ACC112 (cell line): ENCODE results near the gene GPC6.

Experiments
- H2AFZ ChIP-seq: fragments of 200-600 bp; sonication (generic); one replicate; pipeline ENCODE4 v1.6.0; 2017; ENCODE audit warnings: antibody characterized with exemption, low read length; ENCODE audit not compliant: unreplicated experiment
- H3K27ac ChIP-seq: fragments of 200-600 bp; sonication (generic); 2 replicates; pipeline ENCODE4 v1.5.1; 2014; ENCODE audit warnings: low read depth, mild to moderate bottlenecking, antibody characterized with exemption, low read length, moderate library complexity
- H3K27me3 ChIP-seq: fragments of 200-600 bp; sonication (generic); 2 replicates; pipeline ENCODE4 v1.6.1; 2014; ENCODE audit warnings: mild to moderate bottlenecking, antibody characterized with exemption, low read length, moderate library complexity, mixed read lengths; ENCODE audit not compliant: insufficient read depth
- H3K36me3 ChIP-seq: fragments of 200-600 bp; sonication (generic); 2 replicates; pipeline ENCODE4 v1.6.1; 2016; ENCODE audit warnings: mild to moderate bottlenecking, antibody characterized with exemption, low read length, moderate library complexity, mixed read lengths; ENCODE audit not compliant: insufficient read depth
- H3K4me1 ChIP-seq: fragments of 200-600 bp; sonication (generic); one replicate; pipeline ENCODE4 v1.6.1; 2016; ENCODE audit warnings: low read length, mixed read lengths; ENCODE audit not compliant: insufficient read depth, unreplicated experiment, control insufficient read depth
- H3K4me3 ChIP-seq: fragments of 200-600 bp; sonication (generic); 2 replicates; pipeline ENCODE4 v1.5.1; 2014; ENCODE audit warnings: mild to moderate bottlenecking, low read depth, low read length
- H3K79me2 ChIP-seq: fragments of 200-600 bp; sonication (generic); one replicate; pipeline ENCODE4 v1.6.0; 2016; ENCODE audit warnings: low read length; ENCODE audit not compliant: control insufficient read depth, unreplicated experiment, insufficient read depth

Gene GPC6

GRCh38 chr13:93936901-93937300, 710.3 kb downstream of the GPC6 start:
- H3K27me3 ChIP-seq = no peaks in the 10 kb centered on the region
- no peaks in the 10 kb centered on the region for H3K4me1 ChIP-seq
- H3K4me3 ChIP-seq = no peak overlapping the region
- H3K27ac ChIP-seq = no peak overlapping the region
- H3K79me2 ChIP-seq = no peaks in the 10 kb centered on the region
- H3K36me3 ChIP-seq = no peaks in the 10 kb centered on the region
- no peak overlapping the region for H2AFZ ChIP-seq

GRCh38 chr13:93941444-93941843, 714.8 kb downstream of the GPC6 start:
- H3K79me2 ChIP-seq = no peaks in the 10 kb centered on the region
- H3K4me3 ChIP-seq = no peak overlapping the region
- no peaks in the 10 kb centered on the region for H3K27me3 ChIP-seq
- no peaks in the 10 kb centered on the region for H3K4me1 ChIP-seq
- H2AFZ ChIP-seq = no peak overlapping the region
- H3K36me3 ChIP-seq = no peaks in the 10 kb centered on the region
- H3K27ac ChIP-seq = no peak overlapping the region

DNA sequence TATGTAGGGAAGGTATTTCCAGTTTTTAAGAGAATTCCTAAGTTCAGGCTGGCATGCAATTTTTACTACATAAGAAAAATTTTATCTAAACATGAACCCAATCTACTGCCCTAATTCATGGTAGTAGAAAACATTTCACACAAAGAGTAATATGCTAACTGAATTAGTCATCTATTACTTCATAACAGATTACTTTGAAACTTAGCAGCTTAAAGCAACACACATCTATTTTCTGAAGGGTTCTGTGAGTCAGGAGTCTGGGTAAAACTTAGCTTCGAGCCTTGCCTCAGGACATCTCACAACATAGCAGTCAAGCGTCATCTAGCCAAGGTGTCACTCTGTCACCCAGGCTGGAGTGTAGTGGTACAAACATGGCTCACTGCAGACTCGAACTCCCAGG, 715.4 kb downstream of the GPC6 start:
- H3K27me3 ChIP-seq = no peaks in the 10 kb centered on the region
- H3K4me3 ChIP-seq = no peak overlapping the region
- no peaks in the 10 kb centered on the region for H3K79me2 ChIP-seq
- H3K36me3 ChIP-seq = no peaks in the 10 kb centered on the region
- H2AFZ ChIP-seq = no peak overlapping the region
- no peaks in the 10 kb centered on the region for H3K4me1 ChIP-seq
- no peak overlapping the region for H3K27ac ChIP-seq

- Histone ChIP-seq H3K27ac (no peak overlapping the region), H3K27me3 (no peaks in the 10 kb centered on the region), H3K79me2 (no peaks in the 10 kb centered on the region), H3K4me3 (no peak overlapping the region), H3K36me3 (no peaks in the 10 kb centered on the region), H2AFZ (no peak overlapping the region), H3K4me1 (no peaks in the 10 kb centered on the region)
Measured at GRCh38 chr13:93945621-93946020, 719.0 kb downstream of the GPC6 start.

DNA sequence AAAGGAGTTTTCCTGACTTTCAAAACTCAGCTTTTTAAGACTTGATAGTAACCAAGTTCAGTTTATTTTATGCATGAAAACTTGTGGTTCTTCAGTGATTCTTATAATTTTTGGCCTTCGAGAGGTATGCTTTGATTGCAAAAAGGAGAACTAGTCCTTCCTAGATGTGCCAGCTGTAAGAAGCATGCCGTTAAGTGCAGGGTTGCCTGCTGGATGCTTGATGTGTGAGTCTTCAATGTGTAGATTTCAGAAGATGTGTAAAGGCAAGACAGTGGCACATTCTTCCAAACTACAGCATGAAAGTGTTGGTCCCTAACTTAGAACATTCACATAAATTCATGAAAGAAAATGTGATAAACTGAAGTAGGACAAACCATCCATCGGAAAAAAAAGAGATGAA, 720.4 kb downstream of the GPC6 start:
- Histone ChIP-seq H2AFZ (no peak overlapping the region), H3K4me1 (no peaks in the 10 kb centered on the region), H3K79me2 (no peaks in the 10 kb centered on the region), H3K27me3 (no peaks in the 10 kb centered on the region), H3K4me3 (no peak overlapping the region), H3K27ac (no peak overlapping the region), H3K36me3 (no peaks in the 10 kb centered on the region)

DNA sequence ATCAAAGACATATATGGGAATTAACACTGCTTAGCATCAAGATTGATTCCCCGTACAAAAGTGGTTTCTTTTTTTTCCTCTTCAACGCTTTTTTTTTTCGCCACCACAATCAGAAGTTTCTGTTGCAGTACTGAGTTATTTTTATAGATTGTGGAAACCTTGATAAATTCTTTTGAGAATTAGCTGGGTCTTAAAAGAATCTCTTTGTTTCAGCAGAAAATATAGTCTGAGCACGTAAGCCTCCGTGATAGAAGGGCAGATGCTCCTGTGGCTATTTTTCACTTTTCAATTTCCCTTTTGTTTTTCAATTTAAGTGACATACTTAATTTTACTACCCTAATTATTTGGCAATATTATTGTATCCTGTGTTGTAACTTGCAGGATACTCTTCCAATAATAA, 721.0 kb downstream of the GPC6 start:
- Histone ChIP-seq H3K27ac (no peak overlapping the region), H2AFZ (no peak overlapping the region), H3K36me3 (no peaks in the 10 kb centered on the region), H3K79me2 (no peaks in the 10 kb centered on the region), H3K27me3 (no peaks in the 10 kb centered on the region), H3K4me1 (no peaks in the 10 kb centered on the region), H3K4me3 (no peak overlapping the region)

DNA sequence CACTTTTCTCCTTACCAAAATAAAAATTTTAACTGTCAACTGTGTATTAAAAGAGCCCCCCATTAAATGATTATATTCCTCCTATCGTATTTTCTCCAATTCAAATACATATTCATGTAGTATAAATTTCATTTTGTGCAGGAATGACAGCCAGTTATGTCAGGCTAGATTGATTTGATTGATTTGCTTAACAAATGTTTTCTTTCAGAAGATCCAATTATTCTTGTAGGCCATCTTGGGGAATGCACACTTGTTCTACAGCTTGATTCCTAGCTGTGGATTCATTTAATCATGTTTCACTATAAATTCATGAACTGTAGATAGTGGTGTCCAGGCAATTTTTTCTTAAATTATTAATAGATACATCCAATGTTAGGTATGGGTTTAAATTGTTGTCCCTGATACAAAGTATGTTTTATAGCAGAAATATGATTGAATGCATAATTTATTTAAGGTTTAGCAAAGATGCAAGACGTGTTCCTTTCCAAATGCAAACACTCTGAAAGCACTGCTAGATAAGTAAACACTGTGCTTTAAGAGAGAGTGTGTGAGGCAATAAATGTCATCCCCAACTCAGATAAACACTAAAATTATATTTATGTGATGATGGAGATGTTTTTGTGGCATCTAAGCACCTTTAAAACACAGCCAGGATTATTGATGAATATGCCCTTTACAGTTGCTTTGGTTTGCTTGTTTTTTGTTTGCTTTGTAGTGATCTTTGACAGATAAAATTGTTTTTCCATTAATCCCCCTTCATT, 721.7 kb downstream of the GPC6 start:
- no peaks in the 10 kb centered on the region for H3K4me1 ChIP-seq
- H2AFZ ChIP-seq = no peak overlapping the region
- no peaks in the 10 kb centered on the region for H3K27me3 ChIP-seq
- H3K27ac ChIP-seq = no peak overlapping the region
- no peaks in the 10 kb centered on the region for H3K79me2 ChIP-seq
- no peak overlapping the region for H3K4me3 ChIP-seq
- H3K36me3 ChIP-seq = no peaks in the 10 kb centered on the region

GRCh38 chr13:93951108-93951507, 724.5 kb downstream of the GPC6 start:
- Histone ChIP-seq H3K36me3 (no peaks in the 10 kb centered on the region), H3K4me1 (no peaks in the 10 kb centered on the region), H2AFZ (no peak overlapping the region), H3K79me2 (no peaks in the 10 kb centered on the region), H3K27ac (no peak overlapping the region), H3K4me3 (no peak overlapping the region), H3K27me3 (no peaks in the 10 kb centered on the region)

DNA sequence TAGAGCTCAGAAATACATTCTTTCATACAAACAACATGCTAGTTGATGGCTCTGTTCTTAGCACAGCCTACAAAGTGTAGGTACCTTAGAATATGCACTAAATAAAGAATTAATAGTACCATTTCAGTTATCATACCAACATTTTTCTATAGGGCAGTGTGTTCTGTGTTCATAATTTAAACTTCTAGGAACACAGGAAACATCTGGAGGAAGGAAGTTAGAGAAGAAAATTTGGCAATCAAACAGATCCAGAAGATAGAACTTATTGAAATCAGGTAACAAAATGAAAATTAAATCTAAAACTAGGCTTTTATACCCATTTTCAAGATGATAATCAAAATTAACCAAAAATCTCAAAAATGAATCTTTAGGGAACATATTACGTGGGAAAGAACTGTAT, 725.3 kb downstream of the GPC6 start:
- H3K4me1 ChIP-seq = no peaks in the 10 kb centered on the region
- H3K27ac ChIP-seq = no peak overlapping the region
- H2AFZ ChIP-seq = no peak overlapping the region
- H3K4me3 ChIP-seq = no peak overlapping the region
- H3K79me2 ChIP-seq = no peaks in the 10 kb centered on the region
- H3K36me3 ChIP-seq = no peaks in the 10 kb centered on the region
- no peaks in the 10 kb centered on the region for H3K27me3 ChIP-seq

- H3K27ac ChIP-seq = no peak overlapping the region
- no peaks in the 10 kb centered on the region for H3K36me3 ChIP-seq
- no peak overlapping the region for H2AFZ ChIP-seq
- no peak overlapping the region for H3K4me3 ChIP-seq
- H3K79me2 ChIP-seq = no peaks in the 10 kb centered on the region
- no peaks in the 10 kb centered on the region for H3K4me1 ChIP-seq
- H3K27me3 ChIP-seq = no peaks in the 10 kb centered on the region
Measured at GRCh38 chr13:93953841-93954240, 727.2 kb downstream of the GPC6 start.

DNA sequence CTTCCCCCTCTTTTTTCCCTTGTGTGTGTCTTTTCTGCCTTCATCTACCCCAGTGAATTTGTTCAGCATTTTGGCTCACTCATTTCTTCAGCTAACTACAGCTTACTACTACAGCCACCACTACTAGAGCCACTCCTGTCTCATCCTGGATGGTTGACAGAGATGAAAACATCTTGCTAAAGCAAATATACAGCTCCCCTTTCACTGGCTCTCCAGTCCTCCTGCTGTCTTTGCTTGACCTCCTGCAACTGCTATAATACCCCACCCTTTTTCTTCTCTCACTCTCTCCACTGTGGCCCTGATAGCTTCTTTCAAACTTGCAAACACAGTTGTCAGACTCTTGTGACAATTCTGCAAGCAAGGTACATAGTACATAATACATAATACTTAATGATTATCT, 729.3 kb downstream of the GPC6 start:
- H3K36me3 ChIP-seq = no peaks in the 10 kb centered on the region
- H3K79me2 ChIP-seq = no peaks in the 10 kb centered on the region
- H3K4me3 ChIP-seq = no peak overlapping the region
- no peak overlapping the region for H3K27ac ChIP-seq
- H2AFZ ChIP-seq = no peak overlapping the region
- no peaks in the 10 kb centered on the region for H3K27me3 ChIP-seq
- H3K4me1 ChIP-seq = no peaks in the 10 kb centered on the region
